Stimulated activated CD4-positive, alpha-beta T cell treated with anti-CD3 and anti-CD28 coated beads, Interleukin-12 subunit alpha, Interleukin-12 subunit beta, amount 100 ng/mL, for 4 hours (primary cell): ENCODE results near the gene CDX1.

Experiments used
- DNase-seq: peaks from one replicate; pipeline ENCODE4 v3.0.0-alpha.2; 2020

The CDX1 gene

GRCh38 chr5:150184990-150185912, 18.7 kb downstream of the CDX1 start:
- DNase-seq: no peak

GRCh38 chr5:150186137-150186536, 19.6 kb downstream of the CDX1 start:
- DNase-seq: no peak

- no peak for DNase-seq
Observed at GRCh38 chr5:150186897-150187296, 20.3 kb downstream of the CDX1 start.

GRCh38 chr5:150188146-150188842, 21.7 kb downstream of the CDX1 start:
- DNase-seq: no peak

- DNase-seq: no peak
Observed at GRCh38 chr5:150189326-150189725, 22.7 kb downstream of the CDX1 start.

GRCh38 chr5:150189728-150190502, 23.3 kb downstream of the CDX1 start, which contains the start of gene SLC6A7:
Gene SLC6A7 (plus strand): TSS chr5:150190062. CDS start chr5:150190328, 266 bp downstream.
- DNase-seq: no peak

- no peak for DNase-seq
Observed at GRCh38 chr5:150190503-150190979, 24.0 kb downstream of the CDX1 start.

- DNase-seq: no peak
Observed at GRCh38 chr5:150190987-150191386, 24.4 kb downstream of the CDX1 start.

- no peak for DNase-seq
Observed at GRCh38 chr5:150192462-150192861, 25.9 kb downstream of the CDX1 start.

GRCh38 chr5:150195736-150196485, 29.3 kb downstream of the CDX1 start:
- DNase-seq: no peak

- no peak for DNase-seq
Observed at GRCh38 chr5:150196514-150196913, 29.9 kb downstream of the CDX1 start.

- no peak for DNase-seq
Observed at GRCh38 chr5:150196986-150197385, 30.4 kb downstream of the CDX1 start.

- no peak for DNase-seq
Observed at GRCh38 chr5:150197476-150197875, 30.9 kb downstream of the CDX1 start.

GRCh38 chr5:150202501-150202900, 35.9 kb downstream of the CDX1 start:
- DNase-seq: no peak

- DNase-seq: no peak
Observed at GRCh38 chr5:150203832-150204589, 37.4 kb downstream of the CDX1 start.

GRCh38 chr5:150204590-150204960, 38.0 kb downstream of the CDX1 start:
- no peak for DNase-seq

- DNase-seq: no peak
Observed at GRCh38 chr5:150206098-150206778, 39.7 kb downstream of the CDX1 start.

GRCh38 chr5:150206779-150207115, 40.2 kb downstream of the CDX1 start:
- DNase-seq: no peak

- DNase-seq: no peak
Observed at GRCh38 chr5:150208187-150209098, 41.9 kb downstream of the CDX1 start.

- DNase-seq: no peak
Observed at GRCh38 chr5:150209099-150209635, 42.6 kb downstream of the CDX1 start.
